Memory B cell (primary cell): Measurements from ENCODE around the gene BACH2.
"Not testable (repeated sequence)": the region's sequence is repeated elsewhere in the genome, so short reads cannot be mapped to it uniquely, and the experiment has no call there.

Experiments used
- ATAC-seq: fragments of 150-1000 bp; cut with Tn5 transposase; 2 replicates; pipeline ENCODE4 v1.10.0; 2021; ENCODE audit warnings: low read depth, mild to moderate bottlenecking, moderate library complexity
- DNase-seq, 2 donors: peaks; one replicate each; pipeline ENCODE4 v3.0.0; 2022; ENCODE audit warnings: low spot score in 2 of 2
- H3K27ac Mint-ChIP-seq: one replicate; pipeline ENCODE4 v1.8.0; 2022; ENCODE audit warnings: mild to moderate bottlenecking, moderate library complexity, mixed read lengths
- H3K27me3 Mint-ChIP-seq: one replicate; pipeline ENCODE4 v1.8.0; 2022; ENCODE audit warnings: mixed read lengths
- H3K36me3 Mint-ChIP-seq: one replicate; pipeline ENCODE4 v1.8.0; 2022; ENCODE audit warnings: mild to moderate bottlenecking, mixed read lengths
- H3K4me1 Mint-ChIP-seq: one replicate; pipeline ENCODE4 v1.8.0; 2022; ENCODE audit warnings: mixed read lengths
- H3K4me3 Mint-ChIP-seq: one replicate; pipeline ENCODE4 v1.8.0; 2022; ENCODE audit warnings: mild to moderate bottlenecking, moderate library complexity, mixed read lengths
- H3K9me3 Mint-ChIP-seq: one replicate; pipeline ENCODE4 v1.8.0; 2022; ENCODE audit warnings: mixed read lengths

Gene BACH2

GRCh38 chr6:90119618-90120017 is 177.0 kb downstream of the BACH2 start:
- DNase-seq, result no peak
- Mint-ChIP-seq H3K9me3 (peaks cover 13% of the 10 kb centered on the region), H3K4me1 (peaks cover 30% of the 10 kb centered on the region), H3K4me3 (no peak overlapping the region), H3K27ac (no peak overlapping the region), H3K36me3 (peaks cover 30% of the 10 kb centered on the region), H3K27me3 (no peaks in the 10 kb centered on the region)
- ATAC-seq, result no peak

GRCh38 chr6:90118581-90118980 is 178.1 kb downstream of the BACH2 start:
- ATAC-seq (no peak), DNase-seq (no peak)
- H3K27ac Mint-ChIP-seq, result no peak overlapping the region
- H3K4me3 Mint-ChIP-seq, result no peak overlapping the region
- H3K4me1 Mint-ChIP-seq, result peaks cover 30% of the 10 kb centered on the region
- peaks cover 14% of the 10 kb centered on the region for H3K9me3 Mint-ChIP-seq
- peaks cover 32% of the 10 kb centered on the region for H3K36me3 Mint-ChIP-seq
- no peaks in the 10 kb centered on the region for H3K27me3 Mint-ChIP-seq

- H3K27me3 Mint-ChIP-seq, result no peaks in the 10 kb centered on the region
- peaks cover 16% of the 10 kb centered on the region for H3K9me3 Mint-ChIP-seq
- peaks cover 31% of the 10 kb centered on the region for H3K4me1 Mint-ChIP-seq
- no peak overlapping the region for H3K27ac Mint-ChIP-seq
- ATAC-seq, result no peak
- peaks cover 34% of the 10 kb centered on the region for H3K36me3 Mint-ChIP-seq
- DNase-seq, result no peak
- H3K4me3 Mint-ChIP-seq, result no peak overlapping the region
Observed at GRCh38 chr6:90118069-90118468, 178.6 kb downstream of the BACH2 start.

- not testable (repeated sequence) for H3K27me3 Mint-ChIP-seq, ATAC-seq, H3K4me3 Mint-ChIP-seq, DNase-seq, H3K27ac Mint-ChIP-seq
- H3K36me3 Mint-ChIP-seq, result peaks cover 38% of the 10 kb centered on the region
- peaks cover 31% of the 10 kb centered on the region for H3K4me1 Mint-ChIP-seq
- H3K9me3 Mint-ChIP-seq, result peaks cover 18% of the 10 kb centered on the region
Observed at GRCh38 chr6:90116126-90116525, 180.5 kb downstream of the BACH2 start.

GRCh38 chr6:90113389-90113788 is 183.3 kb downstream of the BACH2 start:
- ATAC-seq (no peak), DNase-seq (no peak)
- Mint-ChIP-seq H3K4me3 (no peak overlapping the region), H3K4me1 (peaks cover 38% of the 10 kb centered on the region), H3K27ac (peak overlapping the region; percentile 53), H3K27me3 (no peaks in the 10 kb centered on the region), H3K9me3 (peaks cover 21% of the 10 kb centered on the region), H3K36me3 (peaks cover 38% of the 10 kb centered on the region)

GRCh38 chr6:90111387-90111786 is 185.3 kb downstream of the BACH2 start:
- peaks cover 15% of the 10 kb centered on the region for H3K9me3 Mint-ChIP-seq
- no peak overlapping the region for H3K4me3 Mint-ChIP-seq
- no peaks in the 10 kb centered on the region for H3K27me3 Mint-ChIP-seq
- H3K27ac Mint-ChIP-seq, result peak overlapping the region; percentile 64
- H3K4me1 Mint-ChIP-seq, result peaks cover 33% of the 10 kb centered on the region
- ATAC-seq (no peak), DNase-seq (no peak)
- H3K36me3 Mint-ChIP-seq, result peaks cover 27% of the 10 kb centered on the region

- H3K36me3 Mint-ChIP-seq, result peaks cover 23% of the 10 kb centered on the region
- no peak overlapping the region for H3K4me3 Mint-ChIP-seq
- DNase-seq (no peak), ATAC-seq (no peak)
- no peaks in the 10 kb centered on the region for H3K27me3 Mint-ChIP-seq
- peaks cover 33% of the 10 kb centered on the region for H3K4me1 Mint-ChIP-seq
- peaks cover 12% of the 10 kb centered on the region for H3K9me3 Mint-ChIP-seq
- H3K27ac Mint-ChIP-seq, result peak overlapping the region; percentile 64
Observed at GRCh38 chr6:90110971-90111370, 185.7 kb downstream of the BACH2 start.

- Mint-ChIP-seq H3K27me3 (no peaks in the 10 kb centered on the region), H3K4me1 (peaks cover 32% of the 10 kb centered on the region), H3K27ac (peak overlapping the region; percentile 87), H3K36me3 (peaks cover 17% of the 10 kb centered on the region), H3K4me3 (peak overlapping the region; percentile 59), H3K9me3 (peaks cover 7% of the 10 kb centered on the region)
- ATAC-seq (peak; percentile 61), DNase-seq (peak in 1 of 2 donors; percentile 16)
Observed at GRCh38 chr6:90109141-90109540, 187.5 kb downstream of the BACH2 start.

GRCh38 chr6:90107771-90108282 is 188.8 kb downstream of the BACH2 start:
- Mint-ChIP-seq H3K4me1 (peaks cover 43% of the 10 kb centered on the region), H3K9me3 (peaks cover 4% of the 10 kb centered on the region), H3K27me3 (no peaks in the 10 kb centered on the region), H3K4me3 (no peak overlapping the region), H3K27ac (peak overlapping the region; percentile 87), H3K36me3 (peaks cover 10% of the 10 kb centered on the region)
- ATAC-seq (peak; percentile 83), DNase-seq (peak in 1 of 2 donors; percentile 54)

- DNase-seq, result no peak
- Mint-ChIP-seq H3K4me1 (peaks cover 42% of the 10 kb centered on the region), H3K27me3 (no peaks in the 10 kb centered on the region), H3K4me3 (no peak overlapping the region), H3K36me3 (peaks cover 6% of the 10 kb centered on the region), H3K27ac (peak overlapping the region; percentile 87), H3K9me3 (peaks cover 3% of the 10 kb centered on the region)
- no peak for ATAC-seq
Observed at GRCh38 chr6:90107371-90107770, 189.3 kb downstream of the BACH2 start.

GRCh38 chr6:90106449-90106848 is 190.2 kb downstream of the BACH2 start:
- no peak for ATAC-seq
- Mint-ChIP-seq H3K9me3 (peaks cover 3% of the 10 kb centered on the region), H3K27ac (no peak overlapping the region), H3K4me3 (no peak overlapping the region), H3K27me3 (no peaks in the 10 kb centered on the region), H3K4me1 (peaks cover 45% of the 10 kb centered on the region), H3K36me3 (peaks cover 4% of the 10 kb centered on the region)
- DNase-seq, result no peak

- no peak for ATAC-seq
- H3K4me1 Mint-ChIP-seq, result peaks cover 48% of the 10 kb centered on the region
- no peak for DNase-seq
- no peak overlapping the region for H3K4me3 Mint-ChIP-seq
- peaks cover 3% of the 10 kb centered on the region for H3K9me3 Mint-ChIP-seq
- no peaks in the 10 kb centered on the region for H3K27me3 Mint-ChIP-seq
- peaks cover 8% of the 10 kb centered on the region for H3K36me3 Mint-ChIP-seq
- H3K27ac Mint-ChIP-seq, result no peak overlapping the region
Observed at GRCh38 chr6:90105506-90106170, 191.0 kb downstream of the BACH2 start.

- ATAC-seq (peak; percentile 82), DNase-seq (peak in 1 of 2 donors; percentile 54)
- Mint-ChIP-seq H3K27me3 (no peaks in the 10 kb centered on the region), H3K4me3 (peak overlapping the region; percentile 82), H3K4me1 (peaks cover 48% of the 10 kb centered on the region), H3K9me3 (no peaks in the 10 kb centered on the region), H3K36me3 (peaks cover 9% of the 10 kb centered on the region), H3K27ac (peak overlapping the region; percentile 93)
Observed at GRCh38 chr6:90103056-90103800, 193.4 kb downstream of the BACH2 start.

- H3K36me3 Mint-ChIP-seq, result peaks cover 13% of the 10 kb centered on the region
- no peaks in the 10 kb centered on the region for H3K9me3 Mint-ChIP-seq
- peaks cover 54% of the 10 kb centered on the region for H3K4me1 Mint-ChIP-seq
- no peak overlapping the region for H3K4me3 Mint-ChIP-seq
- H3K27me3 Mint-ChIP-seq, result no peaks in the 10 kb centered on the region
- ATAC-seq (peak; percentile 20), DNase-seq (no peak)
- H3K27ac Mint-ChIP-seq, result peak overlapping the region; percentile 45
Observed at GRCh38 chr6:90101403-90101802, 195.2 kb downstream of the BACH2 start.
